Duodenal mucosa (tissue), 2 donors: Measurements from ENCODE around the gene MR1.
"Not testable (repeated sequence)": the region's sequence is repeated elsewhere in the genome, so short reads cannot be mapped to it uniquely, and the experiment has no call there.

Source experiments
- H3K27ac ChIP-seq: one replicate; pipeline ENCODE4 v1.7.0; 2013; ENCODE audit warnings: low read depth, low read length
- H3K27me3 ChIP-seq, 2 donors: one replicate each; pipeline ENCODE4 v1.7.0; 2013; ENCODE audit warnings: low read length in 2 of 2, control low read depth in 1 of 2; ENCODE audit not compliant: insufficient read depth in 2 of 2, control insufficient read depth in 1 of 2
- H3K36me3 ChIP-seq, 2 donors: one replicate each; pipeline ENCODE4 v1.7.0; 2013; ENCODE audit warnings: low read length in 2 of 2, control low read depth in 1 of 2; ENCODE audit not compliant: insufficient read depth in 2 of 2, control insufficient read depth in 1 of 2
- H3K4me1 ChIP-seq, 2 donors: one replicate each; pipeline ENCODE4 v1.7.0; 2013; ENCODE audit warnings: low read length in 2 of 2, control low read depth in 1 of 2; ENCODE audit not compliant: insufficient read depth in 2 of 2, control insufficient read depth in 1 of 2
- H3K4me3 ChIP-seq, 2 donors: one replicate each; pipeline ENCODE4 v1.7.0; 2013; ENCODE audit warnings: low read length in 2 of 2, low read depth in 1 of 2
- H3K9ac ChIP-seq, 2 donors: one replicate each; pipeline ENCODE4 v1.7.0; 2013; ENCODE audit warnings: low read length in 2 of 2, low read depth in 1 of 2
- H3K9me3 ChIP-seq, 2 donors: one replicate each; pipeline ENCODE4 v1.7.0; 2013; ENCODE audit warnings: low read length in 2 of 2, control low read depth in 1 of 2; ENCODE audit not compliant: control insufficient read depth in 1 of 2

The MR1 gene

DNA sequence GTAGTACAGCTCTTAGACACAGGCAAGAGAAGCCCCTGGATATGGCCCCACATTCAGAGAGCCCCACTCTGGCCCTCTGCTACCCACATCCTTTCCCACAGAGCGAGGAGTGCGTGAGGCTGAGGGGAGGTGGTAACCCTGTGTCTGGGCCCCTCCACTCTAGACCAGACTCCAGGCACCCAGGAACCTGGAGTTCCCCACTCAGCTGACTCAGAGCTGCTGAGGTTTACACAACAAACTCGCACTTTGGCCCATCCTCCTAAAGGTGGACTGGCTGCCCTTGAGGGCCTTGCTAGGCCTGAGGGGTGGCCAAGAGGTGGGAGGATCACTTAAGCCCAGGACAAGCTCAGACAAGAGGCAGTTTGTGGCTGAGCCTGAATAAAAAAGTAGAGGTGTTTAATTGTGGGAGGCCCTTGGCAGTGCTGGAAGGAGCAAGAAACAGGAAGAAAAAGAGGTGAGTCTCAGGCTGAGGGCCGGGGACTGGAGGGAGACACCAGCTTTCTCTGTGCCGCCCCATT lies 10.7 kb downstream of the MR1 start:
- no peaks in the 10 kb centered on the region for H3K9me3 ChIP-seq
- H3K4me3 ChIP-seq: no peak overlapping the region
- H3K9ac ChIP-seq: no peak overlapping the region
- H3K27me3 ChIP-seq: no peaks in the 10 kb centered on the region
- peaks cover 0 to 3% of the 10 kb centered on the region in 2 donors for H3K36me3 ChIP-seq
- H3K27ac ChIP-seq: no peak overlapping the region
- H3K4me1 ChIP-seq: peaks cover 21% of the 10 kb centered on the region in 2 donors

GRCh38 chr1:181045946-181046345 lies 12.2 kb downstream of the MR1 start:
- not testable (repeated sequence) for H3K27ac ChIP-seq, H3K27me3 ChIP-seq, H3K4me3 ChIP-seq, H3K36me3 ChIP-seq, H3K9me3 ChIP-seq, H3K9ac ChIP-seq
- H3K4me1 ChIP-seq: peaks cover 21% of the 10 kb centered on the region in 2 donors

GRCh38 chr1:181049378-181049777 lies 15.6 kb downstream of the MR1 start:
- Histone ChIP-seq H3K27ac (no peak overlapping the region), H3K4me3 (no peak overlapping the region), H3K27me3 (no peaks in the 10 kb centered on the region), H3K9me3 (no peaks in the 10 kb centered on the region), H3K4me1 (peaks cover 7% of the 10 kb centered on the region in 2 donors), H3K9ac (no peak overlapping the region), H3K36me3 (peaks cover 5 to 9% of the 10 kb centered on the region in 2 donors)

DNA sequence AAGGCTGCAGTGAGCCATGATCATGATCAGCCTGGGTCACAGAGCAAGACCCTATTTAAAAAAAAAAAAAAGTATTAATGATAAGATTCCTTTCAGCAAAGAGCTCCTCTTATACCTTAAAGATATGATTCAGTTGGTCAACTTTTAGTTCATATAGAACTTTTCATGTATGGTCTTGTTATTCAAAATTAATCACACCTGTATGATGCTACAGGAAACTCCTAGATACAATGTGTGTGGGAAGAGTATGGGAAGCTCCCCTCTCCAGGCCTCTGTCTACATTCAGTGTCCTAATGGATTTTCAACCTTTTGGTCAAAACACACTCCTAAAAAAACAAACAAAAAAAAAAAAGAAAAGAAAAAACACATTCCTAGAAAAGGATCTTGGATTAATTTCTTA lies 17.1 kb downstream of the MR1 start:
- Histone ChIP-seq H3K9ac (no peak overlapping the region), H3K4me1 (no peaks in the 10 kb centered on the region), H3K9me3 (no peaks in the 10 kb centered on the region), H3K4me3 (no peak overlapping the region), H3K36me3 (peaks cover 5 to 9% of the 10 kb centered on the region in 2 donors), H3K27ac (no peak overlapping the region), H3K27me3 (no peaks in the 10 kb centered on the region)

DNA sequence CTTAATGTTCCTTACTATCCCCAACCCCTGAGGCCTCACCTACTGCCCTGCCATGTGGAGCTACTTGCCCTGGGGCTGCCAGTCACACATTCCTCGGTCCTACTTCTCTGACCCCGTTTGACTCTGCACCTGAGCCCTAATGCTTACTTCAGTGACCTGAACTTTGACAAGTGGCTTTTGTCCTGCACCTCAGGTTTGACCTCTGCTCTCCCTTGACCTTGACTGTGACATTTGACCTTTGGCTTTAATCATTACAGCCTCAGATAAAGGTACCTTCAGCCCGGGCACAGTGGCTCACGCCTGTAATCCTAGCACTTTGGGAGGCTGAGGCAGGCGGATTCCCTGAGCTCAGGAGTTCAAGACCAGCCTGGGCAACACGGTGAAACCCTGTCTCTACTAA lies 22.8 kb downstream of the MR1 start:
- Histone ChIP-seq H3K4me1 (no peaks in the 10 kb centered on the region), H3K9ac (no peak overlapping the region), H3K27me3 (no peaks in the 10 kb centered on the region), H3K36me3 (peaks cover 1 to 9% of the 10 kb centered on the region in 2 donors), H3K9me3 (peaks cover 7 to 12% of the 10 kb centered on the region in 2 donors), H3K4me3 (no peak overlapping the region), H3K27ac (no peak overlapping the region)

GRCh38 chr1:181057079-181057478 lies 23.3 kb downstream of the MR1 start:
- Histone ChIP-seq H3K4me1 (no peaks in the 10 kb centered on the region), H3K4me3 (no peak overlapping the region), H3K9me3 (peaks cover 7 to 12% of the 10 kb centered on the region in 2 donors), H3K36me3 (peaks cover 0 to 9% of the 10 kb centered on the region in 2 donors), H3K27ac (no peak overlapping the region), H3K9ac (no peak overlapping the region), H3K27me3 (no peaks in the 10 kb centered on the region)

DNA sequence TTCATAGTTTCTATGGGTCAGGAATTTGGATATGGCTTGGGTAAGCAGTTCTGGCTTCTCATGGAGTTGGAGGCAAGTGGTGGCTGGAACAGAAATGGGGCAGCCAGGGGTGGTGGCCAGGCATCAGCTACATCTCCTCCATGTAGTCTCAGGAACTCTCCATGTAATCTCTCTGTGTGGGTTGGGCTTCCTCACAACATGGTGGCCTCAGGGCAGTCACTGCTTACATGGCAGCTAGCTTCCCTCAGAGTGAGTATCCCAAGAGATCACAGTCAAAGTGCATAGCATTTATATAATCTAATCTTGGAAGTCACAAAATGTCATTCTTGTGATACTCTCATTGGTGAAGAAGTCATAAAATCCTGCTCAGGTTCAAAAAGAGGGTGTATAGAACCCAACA lies 25.7 kb downstream of the MR1 start:
- peaks cover 0 to 3% of the 10 kb centered on the region in 2 donors for H3K36me3 ChIP-seq
- no peak overlapping the region for H3K27ac ChIP-seq
- H3K27me3 ChIP-seq: no peaks in the 10 kb centered on the region
- no peak overlapping the region for H3K4me3 ChIP-seq
- H3K4me1 ChIP-seq: peaks cover 0 to 11% of the 10 kb centered on the region in 2 donors
- H3K9ac ChIP-seq: no peak overlapping the region
- H3K9me3 ChIP-seq: peaks cover 7 to 12% of the 10 kb centered on the region in 2 donors

DNA sequence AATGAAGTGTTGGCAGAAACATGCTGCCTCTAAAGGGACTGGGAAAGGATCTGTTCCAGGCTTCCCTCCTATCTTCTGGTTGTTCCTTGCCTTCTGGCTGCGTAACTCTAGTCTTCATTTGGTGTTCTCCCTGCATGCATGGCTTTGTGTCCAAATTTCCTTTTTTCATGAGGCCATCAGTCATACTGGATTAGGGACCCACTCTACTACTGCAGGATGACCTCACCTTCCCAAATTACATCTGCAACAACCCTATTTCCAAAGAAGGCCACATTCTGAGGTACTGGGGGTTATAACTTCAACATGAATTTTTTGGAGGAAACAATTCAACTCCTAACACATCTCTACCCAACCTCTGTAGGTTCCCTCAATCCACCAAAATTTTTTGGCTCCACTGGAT lies 26.3 kb downstream of the MR1 start:
- Histone ChIP-seq H3K27me3 (no peaks in the 10 kb centered on the region), H3K36me3 (peaks cover 0 to 3% of the 10 kb centered on the region in 2 donors), H3K4me1 (peaks cover 0 to 11% of the 10 kb centered on the region in 2 donors), H3K9me3 (peaks cover 7 to 12% of the 10 kb centered on the region in 2 donors), H3K27ac (no peak overlapping the region), H3K4me3 (no peak overlapping the region), H3K9ac (no peak overlapping the region)

GRCh38 chr1:181060947-181061346 lies 27.2 kb downstream of the MR1 start:
- not testable (repeated sequence) for H3K27ac ChIP-seq, H3K4me3 ChIP-seq, H3K9ac ChIP-seq, H3K27me3 ChIP-seq, H3K36me3 ChIP-seq
- H3K4me1 ChIP-seq: peaks cover 0 to 11% of the 10 kb centered on the region in 2 donors
- peaks cover 7 to 12% of the 10 kb centered on the region in 2 donors for H3K9me3 ChIP-seq

DNA sequence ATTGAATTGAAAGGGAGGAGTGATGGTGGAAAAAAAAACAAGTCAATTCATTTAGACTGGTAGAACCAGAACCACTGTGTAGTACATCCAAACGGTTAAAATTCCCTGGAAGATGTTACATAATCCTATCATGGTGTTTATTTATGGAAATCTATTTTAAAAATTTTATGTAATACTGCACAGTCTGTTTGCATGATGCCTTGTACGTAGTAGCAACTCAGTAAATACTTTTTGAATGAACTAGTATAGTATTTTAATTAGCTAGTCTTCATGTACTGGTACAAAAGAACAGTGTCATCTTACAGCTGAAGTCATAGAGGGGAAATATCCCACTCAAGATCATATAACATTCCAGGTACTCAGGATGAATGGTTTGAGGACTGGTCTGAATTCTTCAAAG lies 27.7 kb downstream of the MR1 start:
- H3K36me3 ChIP-seq: peaks cover 0 to 2% of the 10 kb centered on the region in 2 donors
- H3K9me3 ChIP-seq: peaks cover 7 to 12% of the 10 kb centered on the region in 2 donors
- no peaks in the 10 kb centered on the region for H3K27me3 ChIP-seq
- H3K9ac ChIP-seq: no peak overlapping the region
- no peak overlapping the region for H3K27ac ChIP-seq
- no peak overlapping the region for H3K4me3 ChIP-seq
- peaks cover 0 to 11% of the 10 kb centered on the region in 2 donors for H3K4me1 ChIP-seq
